ENCODE data around the gene CD177.

Gene CD177

DNA sequence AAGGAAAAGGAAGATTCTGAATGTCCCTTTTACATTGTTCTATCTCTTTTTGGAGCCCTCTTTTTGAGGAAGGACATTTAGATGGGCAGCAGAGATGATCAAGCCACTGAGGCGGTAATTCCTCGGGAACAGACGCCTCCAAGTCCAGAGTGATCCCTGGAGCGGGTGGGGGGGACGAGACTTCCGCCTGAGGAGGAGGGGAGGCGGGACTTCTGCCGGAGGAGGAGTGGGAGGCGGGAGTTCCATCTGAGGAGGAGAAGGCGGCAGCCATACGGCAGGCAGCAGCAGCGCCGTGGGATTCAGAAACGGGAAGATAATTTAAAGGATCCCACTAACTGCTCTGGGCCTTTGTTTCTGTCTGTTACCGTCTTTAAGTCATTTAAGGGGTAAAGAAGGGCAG, 37.6 kb upstream of the CD177 start:
- H3K36me3 ChIP-seq (ENCODE audit: low read length), result no peaks in the 10 kb centered on the region
- no peaks in the 10 kb centered on the region for H3K27me3 ChIP-seq (ENCODE audit: low read length)
- H3K9me3 ChIP-seq (ENCODE audit: insufficient read depth, low read length), result no peaks in the 10 kb centered on the region
- no peak for TF ChIP-seq CTCF (IDR thresholded peaks at IDR 0.05; ENCODE audit: insufficient read depth, low read length, poor library complexity, severe bottlenecking)
- TF ChIP-seq EZH2phosphoT487 (conservative IDR thresholded peaks at IDR 0.05; ENCODE audit: low read length), result no peak
- no peaks in the 10 kb centered on the region for H4K20me1 ChIP-seq (ENCODE audit: low read depth, low read length)
- H3F3A ChIP-seq (ENCODE audit: insufficient read depth), result no peaks in the 10 kb centered on the region
- H2AFZ ChIP-seq (ENCODE audit: low read depth, low read length, severe bottlenecking), result no peak overlapping the region
- no peaks in the 10 kb centered on the region for H3K9me2 ChIP-seq (replicated peaks; ENCODE audit: insufficient read depth, low read length)
- H3K4me3 ChIP-seq (ENCODE audit: insufficient read depth, low read length, poor library complexity, severe bottlenecking), result no peak overlapping the region
- H3K9ac ChIP-seq (ENCODE audit: low read length), result no peak overlapping the region
- H3K4me2 ChIP-seq (ENCODE audit: low read depth, low read length, poor library complexity, severe bottlenecking), result no peak overlapping the region
- H3K27ac ChIP-seq (ENCODE audit: low read depth, low read length), result no peak overlapping the region
- H3K79me2 ChIP-seq (ENCODE audit: insufficient read depth, low read length), result no peaks in the 10 kb centered on the region

DNA sequence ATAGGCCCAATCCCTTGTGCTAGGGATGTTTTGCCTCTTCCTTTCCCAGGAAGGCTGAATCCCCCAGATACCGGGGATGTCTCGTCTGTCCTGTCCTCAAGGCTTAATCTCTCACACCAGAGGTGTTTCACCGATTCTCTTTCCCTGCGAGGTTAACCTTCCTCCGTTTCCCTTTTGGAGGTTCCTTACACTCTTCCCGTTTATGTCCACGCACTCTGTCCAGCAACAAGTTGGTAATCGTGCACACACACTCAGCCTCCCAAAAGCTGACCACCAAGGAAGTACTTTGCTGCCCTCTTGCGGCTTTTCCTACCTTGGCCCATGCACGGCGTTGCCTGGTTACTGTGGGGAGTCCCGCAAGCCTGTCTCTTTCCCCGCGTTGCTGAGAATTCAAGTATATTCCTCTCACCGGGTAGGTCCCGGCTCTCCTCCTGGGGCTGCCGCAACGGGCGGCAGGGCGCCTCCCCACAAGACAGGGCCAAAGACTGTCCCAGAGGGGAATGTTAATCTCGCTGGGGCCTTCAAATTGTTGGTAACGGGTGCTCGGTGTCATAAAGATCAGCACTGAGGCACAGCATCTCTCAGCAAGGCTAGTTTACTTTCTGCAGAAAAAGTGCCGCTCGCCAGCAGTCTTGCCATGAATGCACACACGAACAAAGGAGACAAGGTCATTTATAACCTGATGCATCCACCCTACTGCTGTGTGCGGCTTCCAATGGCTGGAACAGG, 36.7 kb upstream of the CD177 start:
- H2AFZ ChIP-seq (ENCODE audit: low read depth, low read length, severe bottlenecking), result no peak overlapping the region
- no peaks in the 10 kb centered on the region for H3K36me3 ChIP-seq (ENCODE audit: low read length)
- no peak overlapping the region for H3K4me2 ChIP-seq (ENCODE audit: low read depth, low read length, poor library complexity, severe bottlenecking)
- no peak overlapping the region for H3K27ac ChIP-seq (ENCODE audit: low read depth, low read length)
- no peaks in the 10 kb centered on the region for H4K20me1 ChIP-seq (ENCODE audit: low read depth, low read length)
- TF ChIP-seq CTCF (IDR thresholded peaks at IDR 0.05; ENCODE audit: insufficient read depth, low read length, poor library complexity, severe bottlenecking) (peak; percentile 31), EZH2phosphoT487 (conservative IDR thresholded peaks at IDR 0.05; ENCODE audit: low read length) (no peak)
- H3K4me3 ChIP-seq (ENCODE audit: insufficient read depth, low read length, poor library complexity, severe bottlenecking), result no peak overlapping the region
- H3K27me3 ChIP-seq (ENCODE audit: low read length), result no peaks in the 10 kb centered on the region
- H3K9me2 ChIP-seq (replicated peaks; ENCODE audit: insufficient read depth, low read length), result no peaks in the 10 kb centered on the region
- H3K79me2 ChIP-seq (ENCODE audit: insufficient read depth, low read length), result no peaks in the 10 kb centered on the region
- no peak overlapping the region for H3K9ac ChIP-seq (ENCODE audit: low read length)
- H3K9me3 ChIP-seq (ENCODE audit: insufficient read depth, low read length), result no peaks in the 10 kb centered on the region
- no peaks in the 10 kb centered on the region for H3F3A ChIP-seq (ENCODE audit: insufficient read depth)

- Histone ChIP-seq H3K27me3 (ENCODE audit: low read length) (no peaks in the 10 kb centered on the region), H2AFZ (ENCODE audit: low read depth, low read length, severe bottlenecking) (no peak overlapping the region), H3K9me3 (ENCODE audit: insufficient read depth, low read length) (no peaks in the 10 kb centered on the region), H3K4me3 (ENCODE audit: insufficient read depth, low read length, poor library complexity, severe bottlenecking) (no peak overlapping the region), H4K20me1 (ENCODE audit: low read depth, low read length) (no peaks in the 10 kb centered on the region), H3F3A (ENCODE audit: insufficient read depth) (no peaks in the 10 kb centered on the region), H3K79me2 (ENCODE audit: insufficient read depth, low read length) (no peaks in the 10 kb centered on the region), H3K9ac (ENCODE audit: low read length) (no peak overlapping the region), H3K27ac (ENCODE audit: low read depth, low read length) (no peak overlapping the region), H3K36me3 (ENCODE audit: low read length) (no peaks in the 10 kb centered on the region), H3K4me2 (ENCODE audit: low read depth, low read length, poor library complexity, severe bottlenecking) (no peak overlapping the region), H3K9me2 (replicated peaks; ENCODE audit: insufficient read depth, low read length) (no peaks in the 10 kb centered on the region)
- TF ChIP-seq EZH2phosphoT487 (conservative IDR thresholded peaks at IDR 0.05; ENCODE audit: low read length) (no peak), CTCF (IDR thresholded peaks at IDR 0.05; ENCODE audit: insufficient read depth, low read length, poor library complexity, severe bottlenecking) (no peak)
Measured at GRCh38 chr19:43318203-43318602, 35.3 kb upstream of the CD177 start.
